GM23338 (cell line): ENCODE data around the gene KLHL13. TPM values are rescaled to one million over a fixed set of nuclear protein-coding genes. Genes with fewer than 3 reads are reported as not detected.

ENCODE experiments used
- ATAC-seq: fragments of 200-7000 bp; cut with Tn5 transposase; 3 replicates; pipeline ENCODE4 v1.9.1; 2020
- DNase-seq: peaks from one replicate; pipeline ENCODE4 v3.0.0-alpha.2; 2015; ENCODE audit warnings: low spot score
- H2AFZ ChIP-seq: fragments of 200-600 bp; sonication (generic); 2 replicates; pipeline ENCODE4 v1.8.0; 2016; ENCODE audit warnings: antibody characterized with exemption, mild to moderate bottlenecking, moderate library complexity
- H3F3A ChIP-seq: fragments of 200-600 bp; sonication (generic); replicated peaks from 2 replicates; pipeline ENCODE4 v1.8.0; 2017; ENCODE audit warnings: antibody characterized with exemption, mixed run types, low read depth
- H3K27ac ChIP-seq: fragments of 200-600 bp; sonication (generic); 2 replicates; pipeline ENCODE4 v1.6.1; 2016; ENCODE audit warnings: low read depth
- H3K27me3 ChIP-seq: fragments of 200-600 bp; sonication (generic); 2 replicates; pipeline ENCODE4 v1.8.0; 2016; ENCODE audit warnings: mild to moderate bottlenecking, mixed run types, moderate library complexity; ENCODE audit not compliant: insufficient read depth
- H3K36me3 ChIP-seq: fragments of 200-600 bp; sonication (generic); 2 replicates; pipeline ENCODE4 v1.8.0; 2016; ENCODE audit warnings: mild to moderate bottlenecking; ENCODE audit not compliant: insufficient read depth
- H3K4me1 ChIP-seq: fragments of 200-600 bp; sonication (generic); 2 replicates; pipeline ENCODE4 v1.8.0; 2016; ENCODE audit warnings: mild to moderate bottlenecking, moderate library complexity; ENCODE audit not compliant: insufficient read depth
- H3K4me2 ChIP-seq: fragments of 200-600 bp; sonication (generic); 2 replicates; pipeline ENCODE4 v1.7.1; 2017; ENCODE audit warnings: mixed run types
- H3K4me3 ChIP-seq: fragments of 200-600 bp; sonication (generic); 2 replicates; pipeline ENCODE4 v1.6.1; 2016; ENCODE audit warnings: mixed run types
- H3K79me2 ChIP-seq: fragments of 200-600 bp; sonication (generic); replicated peaks from 2 replicates; pipeline ENCODE4 v1.8.0; 2017; ENCODE audit warnings: mild to moderate bottlenecking; ENCODE audit not compliant: insufficient read depth
- H3K9me2 ChIP-seq: fragments of 200-600 bp; sonication (generic); 2 replicates; pipeline ENCODE4 v1.8.0; 2017; ENCODE audit not compliant: insufficient read depth
- H4K20me1 ChIP-seq: fragments of 200-600 bp; sonication (generic); replicated peaks from 2 replicates; pipeline ENCODE4 v1.8.0; 2017; ENCODE audit warnings: mild to moderate bottlenecking; ENCODE audit not compliant: insufficient read depth
- H3K27ac Mint-ChIP-seq: 2 replicates; pipeline ENCODE4 v1.8.0; 2020; ENCODE audit warnings: inconsistent platforms, mild to moderate bottlenecking, moderate library complexity, mixed read lengths
- H3K27me3 Mint-ChIP-seq: 3 replicates; pipeline ENCODE4 v1.8.0; 2022; ENCODE audit warnings: low read depth, mild to moderate bottlenecking, moderate library complexity, mixed read lengths, inconsistent platforms; ENCODE audit not compliant: insufficient read depth, poor library complexity
- H3K36me3 Mint-ChIP-seq: 3 replicates; pipeline ENCODE4 v1.8.0; 2021; ENCODE audit warnings: low read depth, mild to moderate bottlenecking, inconsistent platforms, moderate library complexity, mixed read lengths
- H3K4me1 Mint-ChIP-seq: 3 replicates; pipeline ENCODE4 v1.8.0; 2020; ENCODE audit warnings: mild to moderate bottlenecking, inconsistent platforms, mixed read lengths
- H3K4me3 Mint-ChIP-seq: 3 replicates; pipeline ENCODE4 v1.8.0; 2021; ENCODE audit warnings: moderate library complexity, mild to moderate bottlenecking, inconsistent platforms, mixed read lengths
- H3K9me3 Mint-ChIP-seq: 3 replicates; pipeline ENCODE4 v1.8.0; 2020; ENCODE audit warnings: moderate library complexity, mild to moderate bottlenecking, inconsistent platforms, mixed read lengths
- CREB1 ChIP-seq: fragments of 250-450 bp; sonication (Bioruptor Pico); IDR thresholded peaks from 2 replicates; pipeline ENCODE4 v1.5.0; 2020; ENCODE audit warnings: low read depth, mild to moderate bottlenecking, moderate library complexity
- CTCF ChIP-seq, 2 experiments: fragments of 200-600 bp in 1 of 2; sonication (generic) in 1 of 2; conservative IDR thresholded peaks; 2 replicates each; pipeline versions ENCODE4 v1.5.1 to v1.6.1; 2016 to 2017; ENCODE audit warnings: antibody characterized with exemption in 2 of 2, low read depth in 2 of 2, mild to moderate bottlenecking in 2 of 2, moderate library complexity in 1 of 2
- ETS1 ChIP-seq: IDR thresholded peaks from 2 replicates; pipeline ENCODE4 v1.6.1; 2016; ENCODE audit warnings: antibody characterized with exemption
- EZH2 ChIP-seq: fragments of 200-600 bp; sonication (generic); IDR thresholded peaks from one replicate; pipeline ENCODE4 v1.8.0; 2017; ENCODE audit warnings: antibody characterized with exemption, mild to moderate bottlenecking, low read depth; ENCODE audit not compliant: unreplicated experiment
- EZH2phosphoT487 ChIP-seq: fragments of 200-600 bp; sonication (generic); IDR thresholded peaks from one replicate; pipeline ENCODE4 v1.8.1; 2018; ENCODE audit warnings: antibody characterized with exemption; ENCODE audit not compliant: unreplicated experiment
- JUNB ChIP-seq: IDR thresholded peaks from one replicate; pipeline ENCODE4 v1.6.1; 2016; ENCODE audit warnings: antibody characterized with exemption; ENCODE audit not compliant: unreplicated experiment
- NANOG ChIP-seq: IDR thresholded peaks from 2 replicates; pipeline ENCODE4 v1.6.1; 2016; ENCODE audit warnings: antibody characterized with exemption, borderline replicate concordance
- POLR2AphosphoS5 ChIP-seq: IDR thresholded peaks from 2 replicates; pipeline ENCODE4 v1.6.1; 2016; ENCODE audit warnings: antibody characterized with exemption, low read depth
- REST ChIP-seq: IDR thresholded peaks from one replicate; pipeline ENCODE4 v1.6.1; 2018; ENCODE audit warnings: antibody characterized with exemption; ENCODE audit not compliant: unreplicated experiment
- STAT1 ChIP-seq: IDR thresholded peaks from one replicate; pipeline ENCODE4 v1.6.1; 2016; ENCODE audit warnings: antibody characterized with exemption; ENCODE audit not compliant: unreplicated experiment
- ZNF114 ChIP-seq: fragments of 250-450 bp; sonication (Bioruptor Pico); IDR thresholded peaks from 2 replicates; pipeline ENCODE4 v1.5.0; 2020; ENCODE audit warnings: mild to moderate bottlenecking, moderate library complexity
- ZNF331 ChIP-seq: fragments of 250-450 bp; sonication (Bioruptor Pico); IDR thresholded peaks from 2 replicates; pipeline ENCODE4 v1.5.0; 2020; ENCODE audit warnings: low read depth, mild to moderate bottlenecking, moderate library complexity
- ZNF462 ChIP-seq: fragments of 250-450 bp; sonication (Bioruptor Pico); IDR thresholded peaks from 2 replicates; pipeline ENCODE4 v1.5.0; 2020; ENCODE audit warnings: mild to moderate bottlenecking, moderate library complexity
- polyA plus RNA-seq: library from polyadenylated mRNA; unstranded; fragments of >200 nt; fragmentation: Nextera tagmentation; extraction: Ambion mirVana; gene quantifications from 2 replicates; pipeline ENCODE4 v1.2.1, GENCODE V29; 2016
- total RNA-seq: library from RNA; depleted of rRNA; stranded (reverse); fragments of >200 nt; shearing (Covaris generic); gene quantifications from 2 replicates; pipeline ENCODE4 v1.2.3, GENCODE V29; 2014

The KLHL13 gene
- total and polyA plus RNA-seq, 2 experiments from 2014 or later, result 5.9 to 10.9 TPM

- Histone ChIP-seq H3K27me3 (no peaks in the 10 kb centered on the region), H3K4me2 (no peak overlapping the region), H3K4me1 (peaks cover 14% of the 10 kb centered on the region), H3K36me3 (no peaks in the 10 kb centered on the region), H2AFZ (no peak overlapping the region), H4K20me1 (no peaks in the 10 kb centered on the region), H3F3A (no peaks in the 10 kb centered on the region), H3K9me2 (no peaks in the 10 kb centered on the region), H3K27ac (no peak overlapping the region), H3K4me3 (no peak overlapping the region), H3K79me2 (no peaks in the 10 kb centered on the region)
- H3K27ac Mint-ChIP-seq, result no peak overlapping the region
- no peak for DNase-seq
- no peaks in the 10 kb centered on the region; the same call in 2 of the 3 replicates for H3K36me3 Mint-ChIP-seq
- H3K4me1 Mint-ChIP-seq, result peaks cover 26% of the 10 kb centered on the region
- peaks cover 3% of the 10 kb centered on the region; the same call in 1 of the 3 replicates for H3K9me3 Mint-ChIP-seq
- no peak overlapping the region for H3K4me3 Mint-ChIP-seq
- H3K27me3 Mint-ChIP-seq, result peaks cover 2% of the 10 kb centered on the region
- TF ChIP-seq EZH2phosphoT487 (no peak), ZNF114 (CRISPR knock-in tag) (no peak), NANOG (no peak), POLR2AphosphoS5 (no peak), JUNB (no peak), STAT1 (no peak), ETS1 (no peak), CTCF (conservative IDR thresholded peaks at IDR 0.05; ENCODE audit: low read depth in 2 of 2) (no peak), ZNF462 (CRISPR knock-in tag) (no peak), CREB1 (CRISPR knock-in tag) (no peak), REST (no peak), EZH2 (no peak), ZNF331 (CRISPR knock-in tag) (no peak)
- ATAC-seq, result no peak
Observed at GRCh38 chrX:117969782-117970181, 146.8 kb downstream of the KLHL13 start.
